Muscle layer of colon (tissue), 2 donors: ENCODE data around the gene RPF1.
A peak's percentile ranks its signal among the peaks of the same experiment; 100 is the strongest.
"Not testable (repeated sequence)": the region's sequence is repeated elsewhere in the genome, so short reads cannot be mapped to it uniquely, and the experiment has no call there.

Experiments used
- H3K27ac ChIP-seq: one replicate; pipeline ENCODE4 v1.7.0; 2013; ENCODE audit warnings: low read depth, mild to moderate bottlenecking, low read length, moderate library complexity
- H3K27me3 ChIP-seq, 2 donors: one replicate each; pipeline ENCODE4 v1.7.0; 2013; ENCODE audit warnings: low read length in 2 of 2, mild to moderate bottlenecking in 2 of 2; ENCODE audit not compliant: insufficient read depth in 2 of 2, control insufficient read depth in 1 of 2
- H3K36me3 ChIP-seq: one replicate; pipeline ENCODE4 v1.7.0; 2013; ENCODE audit warnings: mild to moderate bottlenecking, low read length; ENCODE audit not compliant: insufficient read depth
- H3K4me1 ChIP-seq: one replicate; pipeline ENCODE4 v1.7.0; 2013; ENCODE audit warnings: mild to moderate bottlenecking, low read length; ENCODE audit not compliant: insufficient read depth
- H3K4me3 ChIP-seq, 2 donors: one replicate each; pipeline ENCODE4 v1.7.0; 2013; ENCODE audit warnings: low read length in 2 of 2, low read depth in 1 of 2, mild to moderate bottlenecking in 1 of 2, moderate library complexity in 1 of 2
- H3K9ac ChIP-seq: one replicate; pipeline ENCODE4 v1.7.0; 2013; ENCODE audit warnings: low read length
- H3K9me3 ChIP-seq: one replicate; pipeline ENCODE4 v1.7.0; 2013; ENCODE audit warnings: mild to moderate bottlenecking, low read length
- donor health status: abdominal sarcoma.
- donor health status: Adenocarcinoma of cecum.

RPF1 gene

GRCh38 chr1:84478876-84479868 lies at the start of gene RPF1:
TSS of gene RPF1 (plus strand) at chr1:84479266. CDS start at chr1:84479282, 16 bp downstream.
- H3K36me3 ChIP-seq, result peaks cover 6% of the 10 kb centered on the region
- peak within 1 kb of the TSS; percentile 76 to 77 for H3K4me3 ChIP-seq
- no peaks in the 10 kb centered on the region for H3K9me3 ChIP-seq
- H3K27ac ChIP-seq, result peak within 1 kb of the TSS; percentile 86
- H3K4me1 ChIP-seq, result peaks cover 16% of the 10 kb centered on the region
- H3K27me3 ChIP-seq, result no peaks in the 10 kb centered on the region
- peak within 1 kb of the TSS; percentile 30 for H3K9ac ChIP-seq

- no peak overlapping the region for H3K9ac ChIP-seq
- no peak overlapping the region for H3K4me3 ChIP-seq
- H3K9me3 ChIP-seq, result no peaks in the 10 kb centered on the region
- H3K36me3 ChIP-seq, result no peaks in the 10 kb centered on the region
- no peaks in the 10 kb centered on the region for H3K4me1 ChIP-seq
- no peaks in the 10 kb centered on the region for H3K27me3 ChIP-seq
- H3K27ac ChIP-seq, result no peak overlapping the region
Measured at GRCh38 chr1:84430546-84430945, 48.5 kb upstream of the RPF1 start.

- no peaks in the 10 kb centered on the region for H3K36me3 ChIP-seq
- no peak overlapping the region for H3K9ac ChIP-seq
- H3K4me1 ChIP-seq, result no peaks in the 10 kb centered on the region
- H3K27ac ChIP-seq, result no peak overlapping the region
- peak overlapping the region in 1 of 2 donors; percentile 34 for H3K4me3 ChIP-seq
- H3K9me3 ChIP-seq, result no peaks in the 10 kb centered on the region
- no peaks in the 10 kb centered on the region for H3K27me3 ChIP-seq
Measured at GRCh38 chr1:84433258-84434080, 45.6 kb upstream of the RPF1 start.

GRCh38 chr1:84434081-84434769 lies 44.8 kb upstream of the RPF1 start:
- no peak overlapping the region for H3K9ac ChIP-seq
- no peak overlapping the region for H3K4me3 ChIP-seq
- H3K9me3 ChIP-seq, result no peaks in the 10 kb centered on the region
- no peaks in the 10 kb centered on the region for H3K4me1 ChIP-seq
- no peaks in the 10 kb centered on the region for H3K36me3 ChIP-seq
- H3K27me3 ChIP-seq, result no peaks in the 10 kb centered on the region
- H3K27ac ChIP-seq, result no peak overlapping the region

- no peaks in the 10 kb centered on the region for H3K4me1 ChIP-seq
- no peaks in the 10 kb centered on the region for H3K36me3 ChIP-seq
- no peak overlapping the region for H3K4me3 ChIP-seq
- no peak overlapping the region for H3K9ac ChIP-seq
- no peaks in the 10 kb centered on the region for H3K9me3 ChIP-seq
- no peak overlapping the region for H3K27ac ChIP-seq
- H3K27me3 ChIP-seq, result no peaks in the 10 kb centered on the region
Measured at GRCh38 chr1:84434801-84435549, 44.1 kb upstream of the RPF1 start.

- Histone ChIP-seq H3K4me1 (no peaks in the 10 kb centered on the region), H3K4me3 (no peak overlapping the region), H3K27me3 (no peaks in the 10 kb centered on the region), H3K9me3 (no peaks in the 10 kb centered on the region), H3K27ac (no peak overlapping the region), H3K36me3 (no peaks in the 10 kb centered on the region), H3K9ac (no peak overlapping the region)
Measured at GRCh38 chr1:84436876-84437655, 42.0 kb upstream of the RPF1 start.

GRCh38 chr1:84442256-84442655 lies 36.8 kb upstream of the RPF1 start:
- Histone ChIP-seq H3K27ac (no peak overlapping the region), H3K27me3 (no peaks in the 10 kb centered on the region), H3K36me3 (no peaks in the 10 kb centered on the region), H3K4me3 (no peak overlapping the region), H3K9ac (no peak overlapping the region), H3K4me1 (no peaks in the 10 kb centered on the region), H3K9me3 (no peaks in the 10 kb centered on the region)

GRCh38 chr1:84442747-84443646 lies 36.1 kb upstream of the RPF1 start:
- H3K9me3 ChIP-seq, H3K36me3 ChIP-seq, H3K4me1 ChIP-seq, H3K9ac ChIP-seq, H3K27me3 ChIP-seq, H3K4me3 ChIP-seq, H3K27ac ChIP-seq: not testable (repeated sequence)

- not testable (repeated sequence) for H3K27me3 ChIP-seq, H3K27ac ChIP-seq, H3K9ac ChIP-seq, H3K9me3 ChIP-seq, H3K4me3 ChIP-seq, H3K36me3 ChIP-seq, H3K4me1 ChIP-seq
Measured at GRCh38 chr1:84448704-84449103, 30.4 kb upstream of the RPF1 start.
